ENCODE measurements around the gene ZNF764.
"Not testable (repeated sequence)": the region's sequence is repeated elsewhere in the genome, so short reads cannot be mapped to it uniquely, and the experiment has no call there.

ZNF764 gene

DNA sequence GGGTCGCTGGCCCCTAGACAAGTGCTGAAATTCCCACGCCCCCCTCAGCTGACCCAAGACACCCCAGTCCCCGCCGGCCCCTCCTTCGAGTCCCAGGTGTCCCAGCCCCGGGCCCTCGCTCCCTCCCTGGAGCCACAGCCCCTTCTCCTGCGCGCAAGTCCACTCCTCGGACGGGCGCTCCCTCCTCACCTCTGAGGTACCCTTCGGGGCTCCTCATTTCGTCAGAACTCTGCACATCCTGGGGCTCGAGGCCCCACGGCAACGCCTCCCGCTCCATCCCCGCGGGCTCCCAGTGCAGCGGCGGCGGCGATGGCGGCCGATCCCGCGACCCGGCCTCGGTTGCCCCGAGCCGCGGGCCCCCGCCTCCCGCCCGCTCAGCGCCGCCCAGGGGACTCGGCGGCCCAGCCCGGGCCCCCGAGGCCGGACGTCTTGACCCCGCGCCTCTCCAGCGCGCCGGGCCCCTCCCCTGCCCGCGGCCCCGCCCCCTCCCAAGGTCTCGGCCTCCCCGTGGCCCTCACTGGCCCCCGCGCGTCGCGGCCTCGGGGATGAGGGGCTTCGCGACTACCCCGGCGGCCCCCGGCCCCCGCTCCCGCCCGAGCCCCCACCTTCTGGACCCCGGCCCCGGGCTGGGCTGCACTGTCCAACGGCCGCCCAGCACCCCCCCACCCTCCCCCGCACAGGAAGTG lies 31.9 kb downstream of the ZNF764 start, which contains the start of gene ZNF768:
Gene ZNF768, minus strand, starts transcription at position 430 of the 686 bp plus-strand sequence. Its CDS starts 153 bp downstream, at position 277.
- no peak for DNase-seq

DNA sequence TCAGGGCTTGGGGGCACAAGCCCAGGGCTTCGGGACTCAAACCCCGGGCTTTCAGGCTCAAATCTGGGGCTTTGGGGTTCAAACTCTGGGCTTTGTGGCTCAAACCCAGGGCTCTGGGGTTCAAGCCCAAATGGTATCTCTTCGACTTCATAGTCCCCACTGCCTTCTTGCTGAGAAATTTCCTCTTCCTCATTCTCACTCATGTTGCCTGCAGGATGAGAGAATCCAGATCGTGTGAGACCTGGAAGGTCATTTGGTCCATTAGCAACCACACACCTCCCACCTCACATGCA lies 32.4 kb downstream of the ZNF764 start:
- no peak for DNase-seq

DNA sequence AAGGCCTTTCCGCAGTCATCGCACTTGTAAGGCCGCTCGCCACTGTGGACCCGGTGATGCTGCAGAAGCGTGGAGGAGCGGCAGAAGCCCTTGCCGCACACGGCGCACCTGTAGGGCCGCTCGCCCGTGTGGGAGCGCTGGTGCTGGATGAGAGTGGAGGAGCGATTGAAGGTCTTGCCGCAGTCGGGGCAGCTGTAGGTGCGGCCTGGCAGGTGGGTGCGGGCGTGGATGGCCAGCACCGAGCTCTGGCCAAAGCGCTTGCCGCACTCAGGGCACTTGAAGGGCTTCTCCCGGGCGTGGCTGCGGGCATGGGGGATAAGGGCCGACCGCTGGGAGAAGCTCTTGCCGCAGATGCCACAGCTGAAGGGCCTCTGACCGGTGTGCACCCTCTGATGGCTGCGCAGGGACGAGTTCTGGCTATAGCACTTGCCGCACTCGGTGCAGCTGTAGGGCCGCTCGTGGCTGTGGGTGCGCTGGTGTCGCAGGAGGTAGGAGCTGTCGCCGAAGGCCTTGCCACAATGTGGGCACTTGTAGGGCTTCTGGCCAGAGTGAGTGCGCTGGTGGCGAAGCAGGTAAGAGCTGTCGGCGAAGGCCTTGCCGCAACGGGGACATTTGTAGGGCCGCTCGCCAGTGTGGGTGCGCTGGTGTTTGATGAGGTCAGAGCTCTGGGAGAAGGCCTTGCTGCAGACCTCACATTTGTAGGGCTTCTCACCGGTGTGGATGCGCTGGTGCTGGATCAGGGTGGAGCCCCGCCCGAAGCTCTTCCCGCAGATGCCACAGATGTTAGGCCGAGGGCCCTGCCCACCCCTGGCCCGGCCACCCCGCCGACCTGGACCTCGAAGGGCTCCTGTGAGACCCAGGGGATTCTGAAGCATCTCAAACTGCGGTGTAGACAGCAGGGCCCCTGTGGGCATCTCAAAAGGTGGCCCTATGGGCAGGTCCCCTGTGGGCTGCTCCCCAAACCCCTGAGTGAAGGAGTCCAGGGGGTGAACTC lies 33.3 kb downstream of the ZNF764 start:
- no peak for DNase-seq

DNA sequence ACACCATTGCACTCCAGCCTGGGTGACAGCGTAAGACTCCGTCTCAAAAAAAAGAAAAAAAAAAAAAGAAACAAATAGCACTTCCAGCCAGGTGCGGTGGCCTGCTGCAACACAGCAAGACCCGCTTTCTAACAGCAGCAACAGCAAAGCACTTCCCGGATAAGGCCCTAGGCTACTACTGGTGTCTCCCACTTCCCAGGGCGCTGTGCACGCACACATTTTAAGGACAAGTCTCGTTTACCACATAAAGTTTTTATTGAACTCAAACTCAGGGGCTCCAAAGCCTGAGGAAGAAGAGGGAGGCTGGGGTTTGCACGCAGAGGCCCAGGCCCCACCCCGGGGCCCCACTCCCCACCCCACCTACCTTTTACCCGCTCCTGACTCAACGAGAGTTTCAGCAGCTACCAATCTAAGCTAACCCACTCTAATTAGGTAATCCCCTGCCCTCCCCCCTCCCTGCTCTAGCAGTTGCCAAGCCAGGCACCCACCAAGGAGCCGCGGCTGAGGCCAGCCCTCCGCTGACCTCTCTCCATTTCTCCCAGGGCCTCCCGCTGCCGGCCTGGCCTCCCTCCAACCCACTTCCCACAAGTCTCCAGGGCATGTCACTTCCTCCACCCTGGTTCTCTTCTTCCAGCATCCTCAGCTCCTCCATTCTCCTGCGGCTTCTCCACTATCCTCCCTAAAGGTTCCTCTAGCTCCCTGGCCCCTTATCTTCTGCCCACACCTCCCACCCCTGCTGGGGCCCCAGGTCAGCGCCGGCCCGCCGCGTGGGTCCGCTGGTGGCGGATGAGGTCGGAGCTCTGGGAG lies 34.2 kb downstream of the ZNF764 start:
- no peak for DNase-seq

DNA sequence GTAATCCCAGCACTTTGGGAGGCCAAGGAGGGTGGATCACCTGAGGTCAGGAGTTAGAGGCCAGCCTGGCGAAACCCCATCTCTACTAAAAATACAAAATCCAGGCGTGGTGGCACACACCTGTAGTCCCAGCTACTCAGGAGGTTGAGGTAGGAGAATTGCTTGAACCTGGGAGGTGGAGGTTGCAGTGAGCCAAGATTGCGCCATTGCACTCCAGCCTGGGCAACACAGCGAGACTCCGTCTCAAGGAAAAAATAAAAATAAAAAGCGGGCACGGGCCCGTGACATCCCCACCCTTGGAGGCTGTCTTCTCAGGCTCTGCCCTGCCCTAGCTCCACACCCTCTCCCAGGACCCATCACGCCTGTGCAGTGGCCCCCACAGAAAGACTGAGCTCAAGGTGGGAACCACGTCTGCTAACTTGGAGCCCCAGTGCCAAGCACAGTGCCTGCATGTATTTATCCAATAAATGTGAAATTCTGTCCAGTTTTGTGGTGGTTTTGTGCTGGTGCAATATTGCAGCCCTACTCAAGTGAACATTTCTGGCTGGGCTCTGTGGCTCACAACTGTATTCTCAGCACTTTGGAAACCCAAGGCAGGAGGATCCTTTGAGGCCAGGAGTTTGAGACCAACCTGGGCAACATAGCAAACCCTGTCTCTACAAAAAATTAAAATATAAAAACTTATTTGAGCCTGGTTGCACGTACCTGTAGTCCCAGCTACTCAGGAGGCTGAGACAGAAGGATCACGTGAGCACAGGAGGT lies 35.3 kb downstream of the ZNF764 start:
- not testable (repeated sequence) for DNase-seq

DNA sequence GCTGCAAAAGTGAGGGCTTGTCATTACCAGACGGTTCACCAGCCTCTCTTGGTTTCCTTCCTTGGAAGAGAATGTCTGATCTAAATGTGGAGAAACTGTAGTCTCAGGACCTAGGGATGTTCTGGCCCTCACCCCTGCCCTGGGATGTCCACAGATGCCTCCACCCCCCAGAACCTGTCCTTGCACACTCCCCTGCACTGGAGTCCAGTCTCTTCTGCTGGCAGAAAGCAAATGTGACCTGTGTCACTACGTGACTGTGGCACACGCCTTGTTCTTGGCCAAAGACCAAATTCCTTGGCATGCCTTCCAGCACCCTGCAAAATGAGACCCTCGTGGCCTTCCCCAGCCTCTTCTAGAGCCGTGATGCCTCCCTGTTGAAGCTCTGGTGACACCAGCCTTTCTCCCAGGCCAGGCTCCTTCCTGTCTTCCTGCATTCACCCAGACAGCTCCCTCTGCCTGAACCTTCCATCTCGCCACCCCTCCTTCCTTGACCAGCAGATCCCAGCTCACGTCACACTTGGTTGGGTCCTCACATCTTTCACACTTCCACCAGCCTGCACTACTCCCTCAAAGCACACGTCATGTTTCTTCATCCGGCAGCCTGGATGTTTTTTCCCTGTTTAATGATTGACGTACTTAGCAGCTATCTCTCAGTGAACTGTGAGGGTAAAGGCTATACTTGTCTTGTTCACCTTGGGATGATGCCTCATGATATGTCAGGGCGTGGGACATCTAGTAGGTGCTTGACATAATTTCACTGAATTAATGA lies 36.1 kb downstream of the ZNF764 start:
- no peak for DNase-seq

DNA sequence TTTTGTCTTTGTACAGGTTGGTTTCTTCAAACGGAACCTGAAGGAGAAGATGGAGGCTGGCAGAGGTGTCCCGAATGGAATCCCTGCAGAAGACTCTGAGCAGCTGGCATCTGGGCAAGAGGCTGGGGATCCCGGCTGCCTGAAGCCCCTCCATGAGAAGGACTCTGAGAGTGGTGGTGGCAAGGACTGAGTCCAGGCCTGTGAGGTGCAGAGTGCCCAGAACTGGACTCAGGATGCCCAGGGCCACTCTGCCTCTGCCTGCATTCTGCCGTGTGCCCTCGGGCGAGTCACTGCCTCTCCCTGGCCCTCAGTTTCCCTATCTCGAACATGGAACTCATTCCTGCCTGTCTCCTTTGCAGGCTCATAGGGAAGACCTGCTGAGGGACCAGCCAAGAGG lies 36.7 kb downstream of the ZNF764 start:
- DNase-seq: no peak

DNA sequence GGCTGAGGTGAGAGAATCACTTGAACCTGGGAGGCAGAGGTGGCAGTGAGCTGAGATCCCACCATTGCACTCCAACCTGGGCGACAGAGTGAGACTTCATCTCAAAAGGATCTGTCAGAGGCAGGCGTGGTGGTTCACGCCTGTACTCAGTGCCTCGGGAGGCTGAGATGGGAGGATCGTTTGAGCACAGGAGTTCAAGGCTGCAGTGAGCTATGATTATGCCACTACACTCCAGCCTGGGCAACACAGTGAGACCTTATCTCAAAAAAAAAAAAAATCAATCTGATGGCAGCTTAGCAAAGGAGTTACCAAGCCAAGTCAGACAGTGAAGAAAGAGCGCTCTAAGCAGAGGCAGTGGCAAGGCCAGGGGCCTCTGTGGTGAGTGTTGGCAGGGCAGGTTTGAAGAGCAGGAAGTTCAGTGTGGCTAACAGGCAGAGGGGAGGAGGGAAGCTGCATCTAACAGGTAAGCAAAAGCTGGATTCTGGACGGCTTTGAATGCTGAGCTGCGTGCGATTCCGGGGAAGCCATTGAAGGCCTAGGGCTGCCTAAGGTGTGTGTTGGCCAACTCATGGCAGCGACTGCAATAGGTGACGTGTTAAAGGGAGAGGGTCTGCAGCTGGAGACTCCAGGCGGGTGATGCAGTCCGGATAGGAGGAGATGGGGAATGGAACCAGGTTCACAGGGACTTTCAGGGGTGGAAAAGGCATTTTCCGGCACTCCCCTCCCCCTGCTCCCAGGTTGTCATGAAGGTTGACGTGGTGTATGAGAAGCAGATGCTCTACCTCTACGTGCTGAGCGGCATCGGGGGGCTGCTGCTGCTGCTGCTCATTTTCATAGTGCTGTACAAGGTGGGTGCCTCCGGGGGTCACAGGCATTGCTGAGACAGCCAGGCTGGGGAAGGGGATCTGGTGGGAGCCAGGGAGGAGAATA lies 38.8 kb downstream of the ZNF764 start:
- no peak for DNase-seq

DNA sequence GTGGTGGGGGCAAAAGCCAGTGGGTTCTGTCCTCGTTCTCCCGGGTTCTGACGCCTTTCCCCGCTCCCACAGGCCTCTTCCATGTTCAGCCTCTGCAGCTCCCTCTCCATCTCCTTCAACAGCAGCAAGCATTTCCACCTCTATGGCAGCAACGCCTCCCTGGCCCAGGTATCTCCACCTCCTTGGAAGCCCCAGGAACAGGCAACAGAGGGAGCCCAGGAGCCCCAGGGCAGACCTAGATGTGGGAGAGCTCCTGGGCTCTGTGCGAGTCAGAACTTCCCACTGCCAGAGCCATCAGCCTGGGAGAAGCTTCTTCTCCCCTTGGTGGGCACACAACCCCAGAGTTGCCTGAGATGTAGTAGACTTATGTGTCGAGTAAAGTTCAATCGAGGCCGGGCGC lies 39.6 kb downstream of the ZNF764 start:
- no peak for DNase-seq

DNA sequence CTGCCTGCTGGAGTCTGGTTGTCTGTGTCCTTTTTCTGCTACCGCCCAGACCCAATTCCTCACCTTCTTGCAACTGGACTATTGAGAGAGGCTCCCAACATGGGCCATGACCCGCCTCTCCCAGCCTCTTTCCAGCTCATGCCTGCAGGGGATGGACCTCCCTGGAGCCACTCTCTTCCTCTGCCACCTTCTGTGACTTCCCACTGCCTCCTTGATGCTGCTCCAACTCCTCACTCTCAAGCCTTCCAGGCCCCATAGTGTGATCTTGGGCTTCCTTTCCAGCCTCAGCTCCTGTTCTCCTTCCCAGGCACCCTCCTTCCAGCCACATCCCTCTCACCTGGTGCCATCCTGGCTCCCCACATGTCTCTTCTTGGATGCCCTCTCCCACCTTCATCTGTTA lies 42.9 kb downstream of the ZNF764 start:
- no peak for DNase-seq

DNA sequence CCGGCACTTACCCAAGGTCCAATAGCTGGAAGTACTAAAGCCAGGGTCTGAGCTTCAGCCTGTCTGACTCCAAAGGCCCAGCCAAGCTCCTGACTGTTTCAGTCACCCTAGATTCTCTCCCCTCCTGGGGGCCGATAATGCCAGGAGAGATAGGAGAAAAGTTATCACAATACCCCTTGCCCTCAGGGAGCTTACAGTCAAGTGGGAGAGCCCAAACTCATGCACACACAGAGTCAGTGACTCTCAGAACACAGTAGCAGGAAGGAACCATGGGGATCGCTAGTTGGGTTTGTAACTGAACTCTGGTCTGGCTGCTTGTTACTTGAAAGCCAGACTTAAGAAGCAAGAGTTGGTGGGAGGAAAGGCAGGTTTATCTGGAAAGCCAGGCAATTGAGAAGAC lies 46.7 kb downstream of the ZNF764 start:
- no peak for DNase-seq

DNA sequence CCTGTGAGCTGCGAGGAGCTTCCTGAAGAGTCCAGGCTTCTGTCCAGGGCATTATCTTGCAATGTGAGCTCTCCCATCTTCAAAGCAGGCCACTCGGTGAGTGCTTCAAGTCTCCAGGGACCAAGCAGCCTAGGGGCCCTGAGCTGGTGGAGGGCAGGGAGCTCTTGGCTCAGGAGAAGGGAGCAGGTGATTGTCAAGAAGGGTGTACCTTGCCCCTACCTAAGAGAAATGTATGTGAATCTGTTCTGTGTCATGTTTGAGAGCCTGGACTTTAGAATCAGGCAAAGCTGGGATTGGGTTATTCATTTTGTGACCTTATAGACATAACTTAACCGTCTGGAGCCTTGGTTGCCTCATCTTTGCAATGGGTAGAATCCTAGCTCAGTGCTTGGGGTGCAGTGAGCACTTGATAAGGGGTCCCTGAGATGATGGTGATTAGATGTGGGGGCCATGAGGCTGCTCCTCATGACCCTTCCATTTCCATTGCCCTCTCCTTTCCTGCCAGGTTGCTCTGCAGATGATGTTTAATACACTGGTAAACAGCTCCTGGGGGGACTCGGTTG lies 47.7 kb downstream of the ZNF764 start:
- DNase-seq: no peak

DNA sequence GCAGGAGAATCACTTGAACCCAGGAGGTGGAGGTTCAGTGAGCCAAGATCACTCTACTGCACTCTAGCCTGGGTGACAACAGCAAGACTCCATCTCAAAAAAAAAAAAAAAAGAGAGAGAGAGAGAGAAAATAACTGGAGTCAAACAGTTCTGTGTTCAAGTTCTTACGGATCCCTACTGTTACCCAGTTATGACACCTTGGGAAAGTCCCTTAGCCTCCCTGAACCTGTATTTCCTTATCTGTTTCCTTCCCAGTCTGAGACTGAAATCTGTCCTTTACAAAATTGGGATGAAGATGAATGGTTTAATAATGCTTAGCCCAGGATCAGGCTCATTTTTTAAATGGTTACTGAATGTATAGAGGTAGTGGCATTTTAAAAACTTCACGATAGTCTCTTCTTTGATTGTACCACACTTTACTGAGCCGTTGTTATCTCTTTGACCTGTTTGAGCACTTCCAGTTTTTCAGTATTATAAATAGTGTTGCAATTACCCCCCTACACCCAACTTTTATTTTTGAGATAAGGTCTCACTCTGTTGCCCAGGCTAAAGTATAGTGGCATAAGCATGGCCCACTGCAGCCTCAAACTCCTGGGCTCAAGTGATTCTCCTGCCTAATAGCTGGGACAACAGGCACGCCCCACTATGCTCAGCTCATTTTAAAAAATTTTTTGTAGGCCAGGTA lies 49.0 kb downstream of the ZNF764 start:
- DNase-seq: no peak
